Neural crest cell (in vitro differentiated cells): ENCODE measurements around the gene ZBTB47. TPM values are rescaled to one million over a fixed set of nuclear protein-coding genes. Genes with fewer than 3 reads are reported as not detected.

Experiments used
- DNase-seq: peaks from one replicate; pipeline ENCODE4 v3.0.0; 2021; ENCODE audit warnings: low read depth, mixed read lengths, low spot score
- H3K27ac Mint-ChIP-seq: one replicate; pipeline ENCODE4 v1.8.0; 2021; ENCODE audit warnings: mild to moderate bottlenecking, mixed read lengths; ENCODE audit not compliant: unreplicated experiment
- H3K27me3 Mint-ChIP-seq: 2 replicates; pipeline ENCODE4 v1.8.0; 2021; ENCODE audit warnings: low read depth, mild to moderate bottlenecking, mixed read lengths
- H3K36me3 Mint-ChIP-seq: 2 replicates; pipeline ENCODE4 v1.8.0; 2021; ENCODE audit warnings: low read depth, mild to moderate bottlenecking, mixed read lengths
- H3K4me1 Mint-ChIP-seq: 2 replicates; pipeline ENCODE4 v1.8.0; 2021; ENCODE audit warnings: mixed read lengths
- H3K4me3 Mint-ChIP-seq: one replicate; pipeline ENCODE4 v1.8.0; 2021; ENCODE audit warnings: mild to moderate bottlenecking, mixed read lengths
- H3K9me3 Mint-ChIP-seq: 2 replicates; pipeline ENCODE4 v1.8.0; 2021; ENCODE audit warnings: mixed read lengths
- total RNA-seq: library from RNA; stranded (reverse); gene quantifications from 2 replicates; pipeline ENCODE4 v1.2.1, GENCODE V29; 2021
- TF ChIP-seq, protein P1 (sequence below): fragments of 200-600 bp; sonication (generic); conservative IDR thresholded peaks from 2 replicates; pipeline ENCODE4 v1.5.0; 2021; ENCODE audit warnings: antibody characterized with exemption, mild to moderate bottlenecking

ZBTB47 gene
- total RNA-seq, 1 donor from 2014 or later = 6.6 TPM

DNA sequence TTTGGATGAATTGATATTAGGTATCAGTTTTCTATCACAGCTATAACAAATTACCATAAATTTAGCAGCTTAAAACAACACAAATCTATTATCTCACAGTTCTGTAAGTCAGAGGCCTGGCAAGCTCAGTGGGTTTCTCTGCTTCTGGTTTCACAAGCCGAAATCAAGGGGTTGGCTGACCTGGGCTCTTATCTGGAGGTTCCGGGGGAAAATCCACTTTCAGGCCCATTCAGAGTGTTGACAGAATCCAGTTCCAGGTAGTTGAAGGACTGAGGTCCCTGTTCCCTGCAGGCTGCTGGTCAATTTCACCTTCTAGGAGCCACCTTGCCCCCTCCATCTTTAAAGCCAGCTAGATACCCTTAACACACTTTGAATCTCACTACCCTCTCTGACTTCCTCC, 60.2 kb downstream of the ZBTB47 start:
- H3K9me3 Mint-ChIP-seq = no peaks in the 10 kb centered on the region
- no peaks in the 10 kb centered on the region for H3K27me3 Mint-ChIP-seq
- H3K4me1 Mint-ChIP-seq = no peaks in the 10 kb centered on the region
- no peaks in the 10 kb centered on the region for H3K36me3 Mint-ChIP-seq
- no peak for DNase-seq
- H3K4me3 Mint-ChIP-seq = no peak overlapping the region
- no peak overlapping the region for H3K27ac Mint-ChIP-seq
- TF ChIP-seq, protein P1, sequence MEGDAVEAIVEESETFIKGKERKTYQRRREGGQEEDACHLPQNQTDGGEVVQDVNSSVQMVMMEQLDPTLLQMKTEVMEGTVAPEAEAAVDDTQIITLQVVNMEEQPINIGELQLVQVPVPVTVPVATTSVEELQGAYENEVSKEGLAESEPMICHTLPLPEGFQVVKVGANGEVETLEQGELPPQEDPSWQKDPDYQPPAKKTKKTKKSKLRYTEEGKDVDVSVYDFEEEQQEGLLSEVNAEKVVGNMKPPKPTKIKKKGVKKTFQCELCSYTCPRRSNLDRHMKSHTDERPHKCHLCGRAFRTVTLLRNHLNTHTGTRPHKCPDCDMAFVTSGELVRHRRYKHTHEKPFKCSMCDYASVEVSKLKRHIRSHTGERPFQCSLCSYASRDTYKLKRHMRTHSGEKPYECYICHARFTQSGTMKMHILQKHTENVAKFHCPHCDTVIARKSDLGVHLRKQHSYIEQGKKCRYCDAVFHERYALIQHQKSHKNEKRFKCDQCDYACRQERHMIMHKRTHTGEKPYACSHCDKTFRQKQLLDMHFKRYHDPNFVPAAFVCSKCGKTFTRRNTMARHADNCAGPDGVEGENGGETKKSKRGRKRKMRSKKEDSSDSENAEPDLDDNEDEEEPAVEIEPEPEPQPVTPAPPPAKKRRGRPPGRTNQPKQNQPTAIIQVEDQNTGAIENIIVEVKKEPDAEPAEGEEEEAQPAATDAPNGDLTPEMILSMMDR = no peak

DNA sequence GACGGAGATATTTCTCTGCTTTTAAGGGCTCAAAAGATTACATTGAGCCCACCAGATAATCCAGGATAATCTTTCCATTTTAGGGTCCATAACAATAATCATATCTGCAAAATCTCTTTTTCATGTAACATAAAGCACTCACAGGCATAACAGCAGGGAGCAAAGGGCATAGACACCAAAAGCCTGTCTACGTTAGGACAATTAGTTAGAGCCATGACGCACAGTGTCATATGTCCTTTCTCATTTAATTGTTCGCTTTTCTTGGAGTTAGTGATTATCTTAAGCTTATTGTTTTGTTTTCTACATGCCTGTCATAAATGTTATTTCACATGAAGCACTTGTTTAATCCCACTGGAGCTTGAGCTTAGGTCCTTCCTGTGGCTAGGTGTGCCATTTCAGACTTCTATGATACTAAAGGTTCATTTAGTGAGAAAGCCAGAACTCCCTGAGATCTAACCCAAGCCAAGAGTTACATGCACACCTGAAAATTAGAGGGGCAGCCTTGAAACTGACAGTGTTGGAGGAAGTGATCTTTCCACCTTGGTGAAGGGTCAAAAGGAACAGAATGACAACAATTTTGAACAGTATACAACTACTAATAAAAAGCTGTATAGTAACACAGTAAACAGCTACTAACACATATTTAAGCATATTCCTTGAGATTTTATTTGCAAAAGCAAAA, 60.8 kb downstream of the ZBTB47 start:
- Mint-ChIP-seq H3K36me3 (no peaks in the 10 kb centered on the region), H3K4me1 (no peaks in the 10 kb centered on the region), H3K27me3 (no peaks in the 10 kb centered on the region), H3K4me3 (no peak overlapping the region), H3K27ac (no peak overlapping the region), H3K9me3 (no peaks in the 10 kb centered on the region)
- TF ChIP-seq, protein P1 = no peak
- no peak for DNase-seq

Other genes with a start within 250 kb of the ZBTB47 start
- gene LYZL4, start 243.1 kb upstream of the ZBTB47 start, total RNA-seq = not detected in 2 replicates
- 0.63 TPM in 1 of 2 replicates, not detected in the other for gene VIPR1, start 151.1 kb upstream of the ZBTB47 start, total RNA-seq
- gene SEC22C, start 71.7 kb upstream of the ZBTB47 start, total RNA-seq = 46.6 and 47.8 TPM in 2 replicates
- 50.4 and 50.5 TPM in 2 replicates for gene SS18L2, start 62.8 kb upstream of the ZBTB47 start, total RNA-seq
- 95.0 and 95.2 TPM in 2 replicates for gene NKTR, start 53.0 kb upstream of the ZBTB47 start, total RNA-seq
- not detected in 2 replicates for gene KLHL40, start 31.8 kb downstream of the ZBTB47 start, total RNA-seq
- not detected in 2 replicates for gene HHATL, start 49.1 kb downstream of the ZBTB47 start, total RNA-seq
- gene CCDC13, start 119.6 kb downstream of the ZBTB47 start, total RNA-seq = 1.5 and 2.0 TPM in 2 replicates
- 82.4 and 85.2 TPM in 2 replicates for gene HIGD1A, start 150.8 kb downstream of the ZBTB47 start, total RNA-seq
- 0.20 and 0.56 TPM in 2 replicates for gene ACKR2, start 155.7 kb downstream of the ZBTB47 start, total RNA-seq
- gene CYP8B1, start 222.2 kb downstream of the ZBTB47 start, total RNA-seq = not detected in 2 replicates